ENCODE results near the gene NFATC1.

DNA sequence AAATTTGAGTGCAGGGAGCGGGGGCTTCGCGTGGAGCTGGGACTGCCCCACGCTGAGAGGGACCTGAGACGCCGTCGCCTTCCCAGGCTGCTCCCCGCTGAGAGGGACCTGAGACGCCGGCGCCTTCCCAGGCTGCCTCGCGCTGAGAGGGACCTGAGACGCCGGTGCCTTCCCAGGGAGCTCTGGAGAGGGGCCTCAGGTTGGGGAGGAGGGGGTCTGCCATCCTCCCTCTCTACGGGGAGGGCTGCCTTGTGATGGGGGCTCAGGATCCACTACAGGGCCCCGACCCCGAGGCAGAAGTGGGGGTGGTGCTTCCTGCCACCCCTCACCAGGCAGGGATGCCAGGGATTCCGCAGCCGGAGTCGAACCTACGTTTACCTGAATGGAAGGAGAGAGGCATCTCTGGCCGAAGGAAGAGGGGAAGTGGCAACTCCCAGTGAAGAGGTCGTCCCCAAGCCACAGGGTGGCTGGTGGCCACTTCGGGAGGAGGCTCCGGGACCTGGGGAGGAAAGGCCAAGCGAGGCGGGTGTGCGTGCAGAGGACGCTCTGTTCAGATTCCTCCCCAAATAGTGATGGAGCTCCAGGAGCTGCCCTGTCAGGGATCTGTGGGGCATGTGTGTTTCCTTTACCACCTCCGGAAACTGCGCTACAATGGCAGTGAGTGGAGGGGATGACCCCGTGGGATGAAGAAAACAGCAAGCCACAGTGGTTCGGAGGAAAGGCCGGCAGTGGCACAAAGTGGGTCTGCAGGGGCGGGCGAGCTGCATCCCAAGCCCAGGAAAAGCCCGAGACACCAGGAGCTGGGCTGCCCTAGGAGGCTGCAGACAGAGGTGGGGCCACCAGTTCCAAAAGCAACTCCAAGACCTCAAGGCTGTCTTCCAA lies 175.7 kb downstream of the NFATC1 start:
- no peak for TF ChIP-seq CTCF (conservative IDR thresholded peaks at IDR 0.05 in 1 of 2, IDR thresholded peaks at IDR 0.05 in 1 of 2; ENCODE audit: low read depth in 1 of 2, low read length in 2 of 2)
- no peak for TF ChIP-seq EZH2 (IDR thresholded peaks at IDR 0.05; ENCODE audit: low read length, missing control alignments)
